Heart left ventricle (tissue), 13 donors: ENCODE results near the gene COL15A1.

Source experiments
- CTCF ChIP-seq, 12 donors: fragments of 200-600 bp; sonication (generic) in 4 of 12; IDR thresholded peaks; one replicate each; pipeline versions ENCODE4 v1.5.0 to v1.8.0; 2018 to 2022; ENCODE audit warnings: antibody characterized with exemption in 12 of 12, mild to moderate bottlenecking in 5 of 12
- POLR2A ChIP-seq, 2 donors: fragments of 450-650 bp; IDR thresholded peaks; one replicate each; pipeline ENCODE4 v1.6.1; 2017; ENCODE audit warnings: antibody characterized with exemption in 2 of 2, mild to moderate bottlenecking in 2 of 2, moderate library complexity in 2 of 2
- donor health status: ischemic (EF 13 %, LVEDD 7.1; RV severe dilation, severe dysfunction).
- donor health status: DM: no; HTN: yes; CAD: no.
- donor health status: DM: no; HTN: no; CAD: no.
- donor health status: ischemic (EF 25% LVEDD 6.9; RV normal size, moderate dysfunction).
- donor health status: ischemic (EF 25% LVEDD 5.7; RV mildly dilated, moderate dysfunction).
- donor health status: ischemic (EF 35%, LVEDD 5.7; RV mildly dilated, moderate dysfunction).
- donor health status: nonischemic (EF 11% LVEDD 7.7; RV severe dilation, severe dysfunction).
- donor health status: DM: yes; HTN: yes; CAD: no.
- donor health status: PGD.
- donor health status: ischemic (EF 29% LVEDD 5.4; RV normal size, mild dysfunction).
- donor health status: nonischemic (EF 23%, LVEDD 6.1; RV moderate dilation, normal function).

- no peak for TF ChIP-seq CTCF (IDR thresholded peaks at IDR 0.05)
- TF ChIP-seq POLR2A (IDR thresholded peaks at IDR 0.05) = no peak
These were observed 20.8 kb upstream of the COL15A1 start for GRCh38 chr9:98922721-98923435.
